GM19328 (cell line): ENCODE data around the gene DCT.

Experiments
- ATAC-seq: cut with Tn5 transposase; IDR thresholded peaks from one replicate; pipeline ENCODE4 v1.9.1; 2021; ENCODE audit warnings: mild to moderate bottlenecking, moderate library complexity; ENCODE audit not compliant: unreplicated experiment

DCT gene

DNA sequence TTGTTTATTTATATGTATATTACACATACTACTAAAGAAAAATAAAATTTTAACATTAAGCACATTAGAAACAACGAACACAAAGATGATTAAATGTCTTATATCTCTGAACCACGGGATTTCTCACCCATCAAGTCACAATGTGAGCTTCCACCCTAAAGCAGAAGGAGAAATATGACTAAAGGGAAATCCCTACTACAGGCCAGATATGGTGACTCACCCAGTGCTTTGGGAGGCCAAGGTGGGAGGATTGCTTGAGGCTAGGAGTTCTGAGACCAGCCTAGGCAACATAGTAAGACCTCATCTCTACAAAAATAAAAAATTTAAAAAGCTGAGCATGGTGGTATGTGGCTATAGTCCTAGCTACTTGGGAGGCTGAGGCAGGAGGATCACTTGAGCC, 24.6 kb downstream of the DCT start:
- ATAC-seq, result no peak

DNA sequence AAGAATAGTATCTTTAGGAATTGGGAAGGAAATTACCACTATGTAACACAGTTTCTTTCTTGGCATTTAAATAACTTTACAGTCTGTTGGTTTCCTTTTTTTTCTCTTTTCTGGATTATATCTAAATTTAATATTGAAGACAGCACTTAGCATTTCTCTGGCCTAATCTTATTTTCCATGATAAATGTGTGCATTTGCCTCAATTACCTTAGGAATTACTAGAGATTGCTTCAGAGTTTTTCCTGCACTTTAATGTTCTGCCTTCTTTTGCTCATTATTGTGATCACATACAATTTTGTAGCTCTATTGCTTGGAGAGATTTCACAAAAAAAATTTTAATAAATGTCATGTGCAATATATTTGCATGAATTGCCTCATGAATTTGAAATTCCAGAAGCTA, 25.1 kb downstream of the DCT start:
- ATAC-seq, result no peak

DNA sequence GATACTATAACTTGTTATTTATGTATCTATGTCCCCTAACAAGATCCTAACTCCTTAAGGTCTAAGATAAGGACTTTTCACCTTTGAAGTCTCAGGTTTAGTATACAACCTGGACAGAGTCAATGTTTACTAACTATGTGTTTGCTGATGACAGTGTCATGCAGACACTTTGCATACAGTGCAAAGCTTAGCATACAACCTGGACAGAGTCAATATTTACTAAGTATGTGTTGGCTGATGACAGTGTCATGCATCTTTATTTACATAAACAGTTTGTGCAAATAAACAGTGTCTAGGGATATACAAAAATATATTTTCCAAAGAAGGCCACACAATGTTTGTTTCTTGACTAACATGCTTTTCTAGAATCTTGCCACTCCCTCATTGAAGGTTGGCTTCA, 34.7 kb downstream of the DCT start:
- no peak for ATAC-seq

DNA sequence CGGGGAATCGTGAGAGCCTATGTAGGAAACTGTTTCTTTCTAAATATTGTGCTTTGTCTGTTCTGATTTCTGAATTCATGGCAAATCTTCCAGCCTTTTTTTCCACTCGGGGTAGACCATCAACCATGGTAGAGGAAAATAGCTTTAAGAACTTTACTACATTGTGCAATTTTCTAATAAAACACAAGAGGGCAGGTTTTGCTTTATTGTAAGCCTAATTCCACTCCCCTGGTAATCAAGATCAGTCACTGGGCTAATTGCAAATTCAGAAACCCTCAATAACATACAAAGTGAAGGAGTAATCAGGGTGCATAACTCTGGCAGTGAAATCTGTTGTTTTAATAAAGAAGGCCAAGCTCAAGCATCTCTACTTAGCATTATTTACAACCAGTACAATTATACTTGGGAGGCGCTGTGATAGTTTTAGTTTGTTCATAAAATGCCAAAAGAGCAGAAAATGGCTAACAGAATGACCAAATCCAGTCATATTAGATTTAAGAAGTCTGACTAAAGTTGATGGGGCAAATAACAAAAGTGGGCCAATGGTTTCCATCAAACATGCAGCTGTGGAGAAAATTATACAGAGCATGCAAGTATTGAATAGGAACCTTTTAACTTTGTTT, 43.8 kb downstream of the DCT start:
- peak; percentile 51 for ATAC-seq

DNA sequence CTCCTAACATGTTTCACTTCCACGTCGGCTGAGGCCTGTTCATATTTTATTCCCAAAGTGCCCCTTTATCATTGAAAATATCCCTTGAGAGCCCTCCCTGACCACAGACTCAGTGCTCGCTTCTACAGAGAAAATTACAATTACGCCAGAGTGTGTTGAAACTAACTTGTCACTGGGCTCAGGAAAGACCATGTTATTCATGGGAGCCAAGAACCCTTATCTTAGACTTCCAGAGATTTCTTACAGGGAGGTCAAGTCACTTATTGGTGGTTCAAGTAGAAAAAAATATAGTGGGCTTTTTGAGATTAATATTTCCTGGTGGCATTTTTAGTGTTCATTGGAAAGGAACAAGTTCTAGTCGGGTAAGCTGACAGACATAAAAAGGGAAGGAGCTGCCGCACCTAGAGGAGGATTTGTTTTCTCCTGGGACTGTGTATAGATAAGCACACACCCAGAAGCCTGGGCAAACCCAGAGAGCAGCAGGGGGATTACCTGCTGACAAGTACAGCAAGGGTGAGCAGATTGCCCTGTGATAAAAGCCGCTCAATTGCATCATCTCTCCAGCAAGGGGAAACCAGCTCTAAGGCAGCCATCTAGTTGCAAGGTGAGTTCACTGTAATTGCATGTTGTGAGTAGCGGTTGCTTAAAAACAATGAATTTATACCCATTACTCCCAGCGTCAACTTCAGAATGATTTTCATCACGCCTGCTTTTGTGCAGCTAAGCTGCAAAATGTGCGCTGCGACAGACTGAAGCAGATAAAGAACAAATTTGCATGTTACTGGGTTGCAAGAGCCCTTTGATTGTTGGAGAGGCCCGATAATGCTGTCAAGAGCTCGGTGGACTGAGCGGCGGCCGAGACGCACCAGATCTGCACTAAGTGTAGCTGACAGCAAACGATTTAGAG, 46.2 kb downstream of the DCT start:
- ATAC-seq, result no peak

DNA sequence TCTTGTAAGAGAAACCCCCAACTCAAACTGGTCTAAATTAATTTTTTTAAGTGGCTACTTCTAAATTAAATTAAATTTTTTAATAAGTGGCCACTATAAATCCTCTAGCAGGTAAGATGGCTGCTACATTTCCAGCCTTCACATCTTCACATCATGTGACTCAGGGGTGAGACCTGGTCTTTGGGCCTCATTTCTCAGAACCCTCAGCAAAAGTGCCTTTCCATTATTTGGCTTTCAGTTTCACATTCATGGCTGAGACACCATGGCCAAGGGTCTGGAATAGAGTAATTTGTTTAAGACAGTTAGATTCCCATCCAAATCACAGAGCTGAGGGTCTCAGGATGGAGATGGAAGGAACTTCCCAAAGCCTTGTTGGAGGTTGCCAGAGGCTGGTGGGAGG, 47.5 kb downstream of the DCT start:
- ATAC-seq, result no peak

DNA sequence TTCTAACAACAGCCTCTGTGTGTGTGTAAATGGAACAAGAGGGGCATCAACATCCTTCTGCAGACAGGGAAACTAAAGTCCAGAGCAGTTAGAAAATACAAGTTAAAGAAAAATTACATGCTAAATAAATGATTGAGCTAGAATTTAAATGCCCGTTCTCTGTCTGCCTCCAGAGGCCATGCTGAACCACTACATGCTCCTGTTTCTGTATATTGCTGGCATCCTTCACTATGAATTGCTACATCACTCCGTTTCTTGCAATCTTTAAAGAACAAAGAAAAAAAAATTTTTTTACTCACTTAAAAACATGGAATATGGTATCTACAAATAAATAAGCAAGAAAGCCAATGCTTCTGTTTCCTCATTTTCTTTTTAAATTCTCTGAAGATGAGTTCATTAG, 47.9 kb downstream of the DCT start:
- ATAC-seq, result no peak

DNA sequence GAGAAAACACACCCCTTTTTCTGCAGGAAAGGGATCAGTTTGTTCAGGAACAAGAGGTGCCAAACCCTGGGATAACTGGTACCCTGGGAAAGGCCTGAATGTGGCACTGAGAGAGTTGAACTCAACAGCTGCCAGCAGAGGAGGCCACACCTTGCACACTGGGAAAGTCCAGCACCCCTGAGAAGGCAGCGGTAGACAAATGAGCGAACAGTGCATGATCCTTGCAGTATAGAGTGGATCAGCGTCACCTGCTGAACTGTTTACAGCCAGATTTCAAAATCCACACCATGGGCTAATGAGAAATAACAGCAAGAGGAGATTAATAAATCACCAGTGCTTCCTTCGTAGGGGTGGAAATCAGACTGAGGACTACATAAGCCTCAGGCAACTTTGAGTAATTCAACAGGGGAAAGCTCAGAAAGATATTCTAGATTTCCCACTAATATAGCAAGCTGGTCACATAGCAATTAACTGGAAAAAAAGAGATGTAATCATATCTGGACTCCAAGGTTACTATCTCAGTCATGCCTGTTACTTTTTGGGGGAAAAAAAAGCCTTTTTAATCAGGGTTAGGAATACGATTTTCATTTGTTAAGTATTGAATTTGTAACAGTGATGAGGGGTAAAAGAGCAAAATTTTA, 52.0 kb downstream of the DCT start:
- ATAC-seq, result no peak

DNA sequence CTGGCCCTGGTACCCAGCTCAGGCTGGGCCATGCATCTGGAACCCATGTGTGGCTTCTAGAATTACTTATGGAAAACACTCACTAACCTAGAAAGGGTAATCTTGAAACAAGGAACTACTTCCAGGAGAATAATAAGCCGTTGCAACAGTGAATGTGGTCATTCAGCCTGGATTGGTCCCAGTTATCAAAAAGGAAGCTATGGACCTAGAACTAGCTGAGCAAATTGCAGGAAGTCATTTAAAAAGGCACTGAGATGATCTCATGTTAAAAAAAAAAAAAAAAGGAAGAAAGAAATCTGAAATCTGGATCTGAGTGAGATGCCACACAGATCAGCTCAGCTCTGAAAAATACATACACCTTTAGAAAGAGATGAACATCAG, 59.6 kb downstream of the DCT start:
- no peak for ATAC-seq

DNA sequence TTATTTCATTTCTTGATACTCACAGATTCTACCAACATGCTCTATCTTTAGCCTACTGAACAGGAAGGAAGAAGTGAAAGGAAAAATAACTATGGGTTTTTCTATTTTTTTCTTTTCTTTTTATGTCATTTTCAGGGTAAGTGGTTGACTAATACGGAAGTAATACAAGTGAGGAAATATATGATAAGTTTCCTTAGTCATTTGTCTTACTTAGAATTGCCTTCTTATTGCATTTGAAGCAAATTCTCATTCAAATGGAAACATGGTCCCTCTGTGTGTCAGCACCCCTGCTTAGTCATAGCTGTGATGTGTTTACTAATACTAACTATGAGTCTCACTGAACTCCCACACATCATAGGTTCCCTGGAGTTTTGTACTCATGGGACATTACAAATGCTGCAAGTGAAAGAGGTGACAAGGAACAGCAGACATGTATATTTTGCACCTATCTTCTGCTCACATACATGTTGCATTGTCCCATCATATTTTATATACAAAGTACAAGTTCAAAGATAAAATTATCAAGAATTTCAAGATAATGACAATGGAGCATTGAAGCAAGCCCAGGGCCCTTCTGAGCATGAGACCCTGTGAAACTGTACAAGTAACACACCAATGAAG, 60.1 kb downstream of the DCT start:
- ATAC-seq, result peak; percentile 53

DNA sequence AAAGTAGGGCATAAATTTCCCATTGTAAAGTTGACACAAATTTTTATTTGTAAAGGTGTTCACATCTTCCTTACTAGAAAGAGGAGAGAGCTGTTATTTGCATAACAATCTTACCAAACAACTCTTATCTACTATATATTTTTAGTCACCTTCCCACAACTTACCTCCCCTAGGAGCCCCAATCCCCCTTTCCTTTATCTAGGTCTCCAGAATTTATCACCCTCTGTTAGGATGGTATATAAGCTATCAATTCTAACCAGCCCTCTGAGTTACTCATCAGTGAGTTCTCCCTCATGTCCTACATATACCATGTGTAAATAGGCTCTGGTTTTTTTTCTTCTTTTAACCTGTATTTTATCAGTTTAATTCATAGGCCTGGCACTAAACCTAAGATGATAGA, 62.2 kb downstream of the DCT start:
- no peak for ATAC-seq

DNA sequence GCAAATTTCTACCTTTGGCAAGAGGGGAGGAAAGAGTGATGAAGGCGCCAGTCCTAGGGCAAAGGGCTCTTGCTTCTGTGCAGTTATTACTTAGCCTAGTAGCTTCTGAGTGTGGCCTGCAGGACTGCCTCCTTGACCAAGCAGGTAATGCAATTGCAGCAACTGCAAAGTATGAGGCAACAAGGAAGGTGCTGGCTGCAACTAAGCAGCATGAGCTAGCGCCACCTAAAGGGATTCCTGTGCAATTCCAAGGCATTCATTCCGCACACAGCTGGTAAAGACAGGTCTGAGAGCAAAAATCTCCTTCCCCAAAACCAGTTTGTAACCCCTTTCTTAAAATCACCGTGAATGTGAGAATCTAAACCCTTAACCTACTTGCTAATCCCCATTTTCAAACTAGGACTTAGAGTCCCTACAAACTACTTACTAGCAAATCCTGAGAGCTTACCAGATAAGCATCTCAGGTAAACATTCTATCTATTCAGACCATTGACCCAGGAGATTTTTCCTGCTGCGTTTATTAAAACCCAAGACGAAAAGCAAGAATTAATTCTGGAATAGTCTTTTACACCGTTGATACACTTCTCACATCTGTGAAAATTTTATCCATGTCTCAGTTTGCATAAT, 62.9 kb downstream of the DCT start:
- no peak for ATAC-seq

DNA sequence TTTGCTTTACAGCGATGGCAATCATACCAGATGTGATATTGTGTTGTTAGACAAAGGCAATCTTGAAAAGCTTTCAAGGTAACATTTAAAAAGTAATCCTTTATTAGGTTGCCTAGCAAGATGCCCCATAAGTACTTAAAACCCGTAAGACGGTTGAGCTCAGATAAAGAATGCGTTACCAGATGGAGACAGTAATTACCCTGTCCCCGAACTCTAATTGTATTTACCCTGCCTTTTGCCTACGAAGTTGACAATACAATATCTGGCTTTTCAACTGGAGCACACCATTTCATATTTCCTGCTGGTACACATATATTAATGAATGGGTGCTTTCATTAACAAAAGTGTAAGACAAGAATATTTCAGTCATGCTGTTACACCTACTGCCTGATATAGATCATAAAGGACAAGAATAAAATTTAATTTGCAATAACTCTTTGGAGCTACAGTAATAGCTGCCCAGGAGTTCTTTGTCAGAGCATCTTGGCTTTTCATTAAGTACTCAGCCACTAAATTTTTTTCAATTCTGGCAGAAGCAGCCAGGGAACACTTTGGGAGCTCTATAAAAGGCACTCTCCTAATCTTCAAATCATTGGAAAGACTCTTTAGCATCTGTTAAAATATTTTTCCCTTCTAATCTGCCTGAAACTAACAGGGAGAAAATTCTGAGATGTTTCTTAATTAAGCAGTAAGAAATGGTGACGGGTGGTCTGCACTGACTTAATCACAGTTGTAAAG, 63.8 kb downstream of the DCT start:
- ATAC-seq, result no peak

DNA sequence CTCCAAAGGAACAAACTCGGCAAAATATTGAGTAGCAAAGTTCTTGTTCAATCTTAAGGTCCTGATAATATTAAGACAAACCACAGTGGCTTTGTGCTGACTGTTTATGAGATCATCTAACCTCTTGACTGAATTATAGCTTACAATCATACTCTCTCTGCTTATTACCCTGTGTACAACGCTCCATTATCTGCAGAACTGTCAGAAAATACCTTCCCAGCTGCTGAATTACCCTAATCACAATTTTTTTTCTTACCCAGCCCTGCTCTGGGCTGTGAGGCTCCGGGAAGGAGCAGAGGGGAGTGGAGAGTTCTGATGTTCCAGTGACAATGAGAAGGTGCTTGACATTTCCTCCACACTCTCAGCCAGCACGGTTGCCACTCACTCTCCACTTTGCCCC, 64.8 kb downstream of the DCT start:
- no peak for ATAC-seq

DNA sequence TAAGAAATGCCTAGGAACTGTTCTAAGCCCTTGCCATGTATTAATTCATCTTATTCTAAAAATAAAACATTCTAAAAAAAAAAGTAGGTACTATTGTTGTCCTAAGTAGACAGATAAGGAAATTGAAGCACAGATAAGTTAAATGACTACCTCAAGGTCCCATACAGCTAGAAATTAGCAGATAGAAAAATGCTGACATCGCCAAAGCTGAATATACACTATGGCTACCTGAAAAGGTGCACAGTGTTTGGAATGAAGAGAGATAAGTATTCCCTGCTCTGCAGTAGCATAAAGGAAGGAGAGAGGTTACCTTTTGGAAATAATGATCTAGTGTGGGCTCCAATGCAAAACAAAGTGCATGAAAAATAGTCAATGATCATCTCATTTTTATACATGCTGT, 65.3 kb downstream of the DCT start:
- ATAC-seq, result no peak

DNA sequence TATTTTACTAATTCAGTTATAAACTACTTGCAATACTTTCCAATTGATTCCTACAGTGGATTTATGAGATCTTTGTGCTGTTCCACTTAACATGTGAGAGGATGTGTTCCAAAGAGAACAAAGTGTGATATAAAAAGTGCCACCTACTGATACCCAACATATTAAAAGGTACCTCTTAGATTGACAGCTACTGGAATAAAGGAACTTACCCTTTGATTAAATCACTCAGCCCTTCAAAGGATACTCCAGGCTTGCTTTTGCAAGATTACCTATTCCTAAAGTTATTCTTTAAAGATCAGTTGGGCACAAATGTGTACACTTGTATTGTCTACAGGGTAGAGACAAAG, 65.9 kb downstream of the DCT start:
- no peak for ATAC-seq

DNA sequence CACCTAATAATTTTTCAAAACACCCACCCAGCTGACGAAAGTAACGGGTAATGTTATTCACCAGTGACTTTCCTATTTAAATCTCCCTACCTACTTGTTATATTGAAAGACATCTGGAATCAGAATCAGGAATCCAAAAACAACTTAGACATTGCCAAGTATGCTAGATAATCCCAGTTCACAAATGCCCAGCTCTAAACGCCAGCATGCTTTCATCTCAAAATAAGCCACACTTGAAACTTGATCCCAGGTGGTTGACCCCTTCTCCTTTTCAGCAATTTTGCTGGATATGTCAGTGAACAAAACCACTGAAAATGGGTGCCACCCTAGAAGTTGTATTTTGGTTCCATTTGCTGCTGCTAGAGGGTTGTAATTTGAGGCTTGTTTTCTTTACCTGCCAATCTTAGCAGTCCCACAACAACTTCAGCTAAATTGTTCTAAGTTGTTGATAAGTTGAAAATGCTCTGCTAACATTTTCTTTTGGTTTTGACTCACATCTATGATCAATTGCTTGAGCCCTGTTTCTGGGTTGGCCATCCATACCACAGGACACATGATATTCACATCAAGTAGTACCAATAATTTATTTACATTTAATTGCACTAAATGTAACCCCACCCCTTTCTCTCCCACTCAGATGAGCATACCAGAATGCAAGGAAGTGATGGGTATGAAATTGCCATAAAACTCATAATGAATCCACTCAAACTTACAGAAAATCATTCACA, 66.4 kb downstream of the DCT start:
- no peak for ATAC-seq

DNA sequence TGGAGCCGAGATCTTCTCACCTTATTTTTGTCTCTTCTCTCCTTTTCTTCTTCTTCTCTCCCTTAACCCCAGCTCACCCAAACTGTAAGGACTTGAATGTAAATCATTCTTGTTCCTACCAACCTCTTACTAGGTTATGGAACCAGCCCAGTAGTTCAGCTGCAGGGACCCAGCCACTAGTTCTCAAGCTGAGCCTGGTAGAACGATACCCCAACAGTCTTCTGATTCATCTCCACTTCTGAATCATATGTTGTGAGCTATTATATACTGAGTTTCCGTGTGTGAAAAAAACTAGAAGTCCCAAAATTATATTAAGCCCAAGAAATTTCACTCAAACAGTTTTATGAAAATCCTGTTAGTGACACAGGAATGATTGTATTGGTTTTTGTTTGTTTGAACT, 67.7 kb downstream of the DCT start:
- no peak for ATAC-seq

DNA sequence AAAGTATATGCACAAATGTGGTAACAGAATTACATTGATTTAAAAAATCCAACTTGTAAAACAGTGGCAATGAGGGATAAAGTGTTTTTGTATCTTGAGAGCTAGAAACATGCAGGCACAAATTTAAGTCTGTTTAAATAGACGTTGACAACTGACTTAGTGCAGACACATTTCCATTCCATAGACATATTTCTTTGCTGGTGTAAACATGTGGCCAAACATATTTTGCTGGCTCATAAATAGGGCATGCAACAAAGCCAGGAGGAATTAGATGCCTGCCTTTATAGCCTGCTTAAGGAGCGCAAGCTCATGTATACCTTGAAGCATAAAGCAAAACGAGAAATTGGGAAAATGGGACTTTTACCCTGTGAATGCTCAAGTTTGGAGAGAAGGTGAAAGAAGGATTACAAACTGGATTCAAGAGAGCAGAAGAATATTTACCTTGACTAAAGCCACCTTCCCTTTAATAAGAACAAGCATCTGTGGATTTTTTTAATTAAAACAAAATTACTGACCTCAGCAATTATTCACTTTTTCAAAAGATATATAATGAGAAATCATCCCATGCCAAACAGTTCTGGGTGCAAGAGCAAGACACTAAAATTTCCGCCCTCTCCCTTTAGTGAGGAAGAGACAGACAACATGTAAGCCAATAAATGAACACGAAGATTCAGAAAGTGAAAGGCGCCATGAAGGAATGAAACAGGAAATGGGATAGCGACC, 71.0 kb downstream of the DCT start:
- ATAC-seq, result no peak
